ENCODE results near the gene SLC50A1.

Gene SLC50A1

DNA sequence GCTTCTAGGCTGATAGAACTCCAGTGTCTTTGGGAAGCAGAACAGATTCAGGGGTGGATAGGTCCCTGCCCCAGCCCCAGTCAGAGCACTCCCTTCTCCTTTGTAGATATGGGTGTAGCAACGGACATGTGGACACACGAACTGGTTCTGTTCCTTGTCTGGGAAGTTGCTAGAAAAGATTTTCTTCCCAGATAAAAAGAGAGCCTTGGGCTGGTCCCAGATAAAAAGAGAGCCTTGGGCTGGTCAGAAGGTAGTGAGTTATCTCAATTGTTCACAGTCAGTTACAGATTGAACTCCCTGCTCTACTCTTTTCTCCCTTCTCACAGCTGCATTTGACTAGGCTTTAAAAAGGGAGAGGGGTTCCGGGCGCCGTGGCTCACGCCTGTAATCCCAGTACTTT is 15.4 kb upstream of the SLC50A1 start:
- Histone ChIP-seq H3K27me3 (peaks cover 30% of the 10 kb centered on the region), H3K4me3 (ENCODE audit: low read depth in 1 of 2, low read length in 1 of 2) (no peak overlapping the region), H3K27ac (no peak overlapping the region), H3K9me3 (no peaks in the 10 kb centered on the region), H3K36me3 (no peaks in the 10 kb centered on the region), H3K4me1 (ENCODE audit: control insufficient read depth in 1 of 2, insufficient read depth in 1 of 2, low read depth in 1 of 2, low read length in 1 of 2) (no peaks in the 10 kb centered on the region)
- TF ChIP-seq, protein P1, sequence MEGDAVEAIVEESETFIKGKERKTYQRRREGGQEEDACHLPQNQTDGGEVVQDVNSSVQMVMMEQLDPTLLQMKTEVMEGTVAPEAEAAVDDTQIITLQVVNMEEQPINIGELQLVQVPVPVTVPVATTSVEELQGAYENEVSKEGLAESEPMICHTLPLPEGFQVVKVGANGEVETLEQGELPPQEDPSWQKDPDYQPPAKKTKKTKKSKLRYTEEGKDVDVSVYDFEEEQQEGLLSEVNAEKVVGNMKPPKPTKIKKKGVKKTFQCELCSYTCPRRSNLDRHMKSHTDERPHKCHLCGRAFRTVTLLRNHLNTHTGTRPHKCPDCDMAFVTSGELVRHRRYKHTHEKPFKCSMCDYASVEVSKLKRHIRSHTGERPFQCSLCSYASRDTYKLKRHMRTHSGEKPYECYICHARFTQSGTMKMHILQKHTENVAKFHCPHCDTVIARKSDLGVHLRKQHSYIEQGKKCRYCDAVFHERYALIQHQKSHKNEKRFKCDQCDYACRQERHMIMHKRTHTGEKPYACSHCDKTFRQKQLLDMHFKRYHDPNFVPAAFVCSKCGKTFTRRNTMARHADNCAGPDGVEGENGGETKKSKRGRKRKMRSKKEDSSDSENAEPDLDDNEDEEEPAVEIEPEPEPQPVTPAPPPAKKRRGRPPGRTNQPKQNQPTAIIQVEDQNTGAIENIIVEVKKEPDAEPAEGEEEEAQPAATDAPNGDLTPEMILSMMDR (IDR thresholded peaks at IDR 0.05): no peak

DNA sequence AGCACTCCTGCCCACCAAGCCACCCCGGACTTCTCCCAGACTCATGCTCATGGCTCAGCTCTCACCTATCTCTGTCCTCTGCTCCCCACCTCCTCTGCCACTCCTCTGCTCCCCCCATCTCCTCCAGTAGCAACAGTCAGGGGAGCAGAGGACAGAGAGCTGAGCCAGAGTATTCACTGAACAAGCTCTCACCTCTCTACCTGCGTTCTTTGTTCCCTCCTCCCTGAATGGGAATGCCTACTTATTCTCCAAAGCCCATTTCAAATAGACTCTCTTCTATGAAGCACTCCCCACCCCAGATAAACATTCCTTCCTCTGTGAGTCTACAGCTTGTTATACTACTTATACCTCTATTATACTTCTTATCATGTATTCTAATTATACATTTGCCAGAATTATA is 14.4 kb upstream of the SLC50A1 start:
- H3K4me3 ChIP-seq (ENCODE audit: low read depth in 1 of 2, low read length in 1 of 2): no peak overlapping the region
- no peaks in the 10 kb centered on the region for H3K9me3 ChIP-seq
- no peak overlapping the region for H3K27ac ChIP-seq
- H3K4me1 ChIP-seq (ENCODE audit: control insufficient read depth in 1 of 2, insufficient read depth in 1 of 2, low read depth in 1 of 2, low read length in 1 of 2): no peaks in the 10 kb centered on the region
- TF ChIP-seq, protein P1 (IDR thresholded peaks at IDR 0.05): no peak
- peaks cover 40% of the 10 kb centered on the region for H3K27me3 ChIP-seq
- H3K36me3 ChIP-seq: no peaks in the 10 kb centered on the region

DNA sequence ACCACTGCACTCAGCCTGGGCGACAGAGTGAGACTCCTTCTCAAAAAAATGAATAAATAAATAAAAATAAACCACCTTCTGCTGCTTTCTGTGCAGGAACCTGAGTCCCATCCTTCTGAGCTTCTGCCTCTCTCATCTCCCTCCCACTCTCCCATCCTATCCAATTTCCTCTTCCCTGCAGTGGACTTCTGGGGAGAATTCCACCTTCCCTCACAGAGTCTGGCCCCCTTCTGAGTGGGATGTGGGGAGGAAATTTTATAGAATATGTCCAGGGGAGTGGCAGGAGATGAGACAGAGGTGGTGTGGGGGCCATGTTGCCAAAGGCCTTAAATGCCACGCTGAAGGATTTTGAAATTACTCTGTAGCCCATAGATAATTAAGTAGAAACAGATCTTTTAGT is 13.3 kb upstream of the SLC50A1 start:
- H3K36me3 ChIP-seq: no peaks in the 10 kb centered on the region
- no peaks in the 10 kb centered on the region for H3K9me3 ChIP-seq
- TF ChIP-seq, protein P1 (IDR thresholded peaks at IDR 0.05): no peak
- H3K27ac ChIP-seq: no peak overlapping the region
- peaks cover 51% of the 10 kb centered on the region for H3K27me3 ChIP-seq
- peaks cover 10% of the 10 kb centered on the region in 2 experiments for H3K4me1 ChIP-seq (ENCODE audit: control insufficient read depth in 1 of 2, insufficient read depth in 1 of 2, low read depth in 1 of 2, low read length in 1 of 2)
- no peak overlapping the region for H3K4me3 ChIP-seq (ENCODE audit: low read depth in 1 of 2, low read length in 1 of 2)

DNA sequence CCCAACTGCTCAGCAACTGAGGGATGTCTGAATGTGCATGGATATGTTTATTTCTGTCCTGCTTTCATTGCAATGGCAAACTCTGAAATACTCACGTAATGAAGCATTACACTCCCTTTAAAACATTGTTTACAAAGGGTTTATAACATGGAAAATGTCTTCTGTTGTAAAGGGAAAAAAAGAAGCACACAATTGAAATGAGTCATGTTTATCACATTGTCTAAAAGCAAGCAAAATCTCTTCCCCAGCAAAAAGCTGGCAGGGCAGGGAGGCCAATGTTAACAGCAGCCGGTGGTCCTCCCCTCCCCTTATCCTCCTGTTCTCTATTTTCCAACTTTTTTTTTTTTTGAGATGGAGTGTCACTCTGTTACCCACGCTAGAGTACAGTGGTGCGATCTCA is 11.9 kb upstream of the SLC50A1 start:
- TF ChIP-seq, protein P1 (IDR thresholded peaks at IDR 0.05): no peak
- H3K4me3 ChIP-seq (ENCODE audit: low read depth in 1 of 2, low read length in 1 of 2): no peak overlapping the region
- H3K27ac ChIP-seq: no peak overlapping the region
- H3K36me3 ChIP-seq: no peaks in the 10 kb centered on the region
- peaks cover 65% of the 10 kb centered on the region for H3K27me3 ChIP-seq
- peaks cover 23 to 25% of the 10 kb centered on the region in 2 experiments for H3K4me1 ChIP-seq (ENCODE audit: control insufficient read depth in 1 of 2, insufficient read depth in 1 of 2, low read depth in 1 of 2, low read length in 1 of 2)
- no peaks in the 10 kb centered on the region for H3K9me3 ChIP-seq

DNA sequence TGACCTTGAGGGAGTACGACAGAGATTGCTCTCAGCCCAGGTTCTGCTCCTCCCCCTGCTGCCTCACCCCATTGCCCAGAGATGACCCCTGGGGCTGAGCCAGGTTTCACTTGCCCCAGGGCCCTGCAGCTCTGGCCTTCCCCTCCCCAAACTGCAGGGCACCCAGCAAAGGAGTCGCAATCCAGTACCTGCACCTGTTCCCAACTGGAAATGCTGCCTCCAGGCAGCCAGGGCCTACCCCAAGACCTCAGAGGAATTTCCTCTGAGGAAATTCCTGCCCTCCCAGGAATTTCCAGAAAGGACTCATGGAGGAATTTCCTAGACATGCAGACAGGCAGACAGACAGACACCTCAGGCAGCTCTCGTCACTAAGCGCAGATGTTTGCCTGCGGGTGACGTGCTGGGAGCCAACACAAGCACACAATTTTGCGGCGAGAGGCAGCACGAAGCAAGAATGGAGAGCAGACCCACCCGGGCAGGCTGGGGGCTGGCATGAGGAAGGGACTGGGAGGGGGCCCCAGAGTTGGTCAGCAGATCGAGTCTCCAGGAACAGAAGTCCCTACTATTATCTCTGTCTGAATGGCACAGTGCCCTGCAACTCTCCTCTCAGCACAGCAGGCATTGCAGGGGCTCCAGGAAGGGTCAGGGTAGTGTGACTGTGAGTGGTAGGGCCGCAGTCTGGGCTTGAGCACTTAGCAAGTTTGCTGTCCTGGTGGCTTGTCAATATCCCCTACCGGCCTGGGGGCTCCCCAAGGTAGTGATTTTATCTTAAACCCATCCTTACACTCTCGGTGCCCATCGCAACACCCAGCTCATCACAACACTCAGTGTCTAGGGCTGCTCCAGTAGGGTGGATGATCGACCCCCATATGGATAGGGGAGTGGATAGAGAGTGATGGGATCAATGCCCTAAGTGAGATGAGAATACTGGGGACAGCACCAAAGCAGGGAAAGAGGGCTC is 10.9 kb upstream of the SLC50A1 start:
- no peaks in the 10 kb centered on the region for H3K36me3 ChIP-seq
- H3K4me3 ChIP-seq (ENCODE audit: low read depth in 1 of 2, low read length in 1 of 2): no peak overlapping the region
- TF ChIP-seq, protein P1 (IDR thresholded peaks at IDR 0.05): no peak
- peaks cover 71% of the 10 kb centered on the region for H3K27me3 ChIP-seq
- H3K9me3 ChIP-seq: no peaks in the 10 kb centered on the region
- peaks cover 28 to 31% of the 10 kb centered on the region in 2 experiments for H3K4me1 ChIP-seq (ENCODE audit: control insufficient read depth in 1 of 2, insufficient read depth in 1 of 2, low read depth in 1 of 2, low read length in 1 of 2)
- H3K27ac ChIP-seq: no peak overlapping the region

Measured in neutrophil (primary cell).